ENCODE data around the gene ADGRV1.
"Not testable (repeated sequence)": the region's sequence is repeated elsewhere in the genome, so short reads cannot be mapped to it uniquely, and the experiment has no call there.

Gene ADGRV1

GRCh38 chr5:90555666-90556065 is 2.9 kb upstream of the ADGRV1 start:
- Mint-ChIP-seq H3K9me3 (no peaks in the 10 kb centered on the region), H3K36me3 (ENCODE audit: insufficient read depth) (no peaks in the 10 kb centered on the region), H3K4me3 (no peak overlapping the region), H3K4me1 (peaks cover 8% of the 10 kb centered on the region), H3K27ac (ENCODE audit: low read depth) (no peak overlapping the region), H3K27me3 (peaks cover 98% of the 10 kb centered on the region)
- no peak for DNase-seq (ENCODE audit: low spot score in 2 of 2)
- no peak for ATAC-seq (replicated peaks; ENCODE audit: extremely low read depth, poor library complexity, severe bottlenecking)

- Mint-ChIP-seq H3K4me3 (no peak overlapping the region), H3K36me3 (ENCODE audit: insufficient read depth) (no peaks in the 10 kb centered on the region), H3K27ac (ENCODE audit: low read depth) (no peak overlapping the region), H3K9me3 (no peaks in the 10 kb centered on the region), H3K4me1 (peaks cover 8% of the 10 kb centered on the region), H3K27me3 (peaks cover 92% of the 10 kb centered on the region)
- ATAC-seq (replicated peaks; ENCODE audit: extremely low read depth, poor library complexity, severe bottlenecking), result no peak
- no peak for DNase-seq (ENCODE audit: low spot score in 2 of 2)
These were observed 1.2 kb upstream of the ADGRV1 start for GRCh38 chr5:90557391-90557790.

GRCh38 chr5:90557871-90558270 is 726 bp upstream of the ADGRV1 start:
- peaks cover 92% of the 10 kb centered on the region for H3K27me3 Mint-ChIP-seq

GRCh38 chr5:90560771-90561170 is 2.2 kb downstream of the ADGRV1 start:
- DNase-seq (ENCODE audit: low spot score in 2 of 2) (no peak), ATAC-seq (replicated peaks; ENCODE audit: extremely low read depth, poor library complexity, severe bottlenecking) (no peak)
- H3K4me3 Mint-ChIP-seq, result no peak overlapping the region
- peaks cover 8% of the 10 kb centered on the region for H3K4me1 Mint-ChIP-seq
- peaks cover 91% of the 10 kb centered on the region for H3K27me3 Mint-ChIP-seq
- H3K36me3 Mint-ChIP-seq (ENCODE audit: insufficient read depth), result no peaks in the 10 kb centered on the region
- H3K27ac Mint-ChIP-seq (ENCODE audit: low read depth), result no peak overlapping the region
- peaks cover 11% of the 10 kb centered on the region for H3K9me3 Mint-ChIP-seq

More at GRCh38 chr5:90557871-90558270, 726 bp upstream of the ADGRV1 start:
- Mint-ChIP-seq H3K9me3 (no peaks in the 10 kb centered on the region), H3K4me1 (peaks cover 8% of the 10 kb centered on the region), H3K27ac (ENCODE audit: low read depth) (no peak overlapping the region), H3K4me3 (peak overlapping the region; percentile 37), H3K36me3 (ENCODE audit: insufficient read depth) (no peaks in the 10 kb centered on the region)
- ATAC-seq (replicated peaks; ENCODE audit: extremely low read depth, poor library complexity, severe bottlenecking) (no peak), DNase-seq (ENCODE audit: low spot score in 2 of 2) (no peak)

GRCh38 chr5:90561766-90562165 is 3.2 kb downstream of the ADGRV1 start:
- H3K4me3 Mint-ChIP-seq, result no peak overlapping the region
- no peak for ATAC-seq (replicated peaks; ENCODE audit: extremely low read depth, poor library complexity, severe bottlenecking)

GRCh38 chr5:90562341-90562740 is 3.7 kb downstream of the ADGRV1 start:
- H3K9me3 Mint-ChIP-seq, result peaks cover 11% of the 10 kb centered on the region
- no peaks in the 10 kb centered on the region for H3K36me3 Mint-ChIP-seq (ENCODE audit: insufficient read depth)
- H3K4me3 Mint-ChIP-seq, result no peak overlapping the region
- peaks cover 80% of the 10 kb centered on the region for H3K27me3 Mint-ChIP-seq
- H3K27ac Mint-ChIP-seq (ENCODE audit: low read depth), result no peak overlapping the region
- H3K4me1 Mint-ChIP-seq, result peaks cover 8% of the 10 kb centered on the region
- DNase-seq (ENCODE audit: low spot score in 2 of 2) (no peak), ATAC-seq (replicated peaks; ENCODE audit: extremely low read depth, poor library complexity, severe bottlenecking) (no peak)

More at GRCh38 chr5:90561766-90562165, 3.2 kb downstream of the ADGRV1 start:
- H3K9me3 Mint-ChIP-seq, result peaks cover 11% of the 10 kb centered on the region
- H3K27me3 Mint-ChIP-seq, result peaks cover 82% of the 10 kb centered on the region
- DNase-seq (ENCODE audit: low spot score in 2 of 2), result no peak
- H3K4me1 Mint-ChIP-seq, result peaks cover 8% of the 10 kb centered on the region
- H3K27ac Mint-ChIP-seq (ENCODE audit: low read depth), result no peak overlapping the region
- no peaks in the 10 kb centered on the region for H3K36me3 Mint-ChIP-seq (ENCODE audit: insufficient read depth)

- Mint-ChIP-seq H3K4me1 (peaks cover 6% of the 10 kb centered on the region), H3K36me3 (ENCODE audit: insufficient read depth) (no peaks in the 10 kb centered on the region), H3K9me3 (peaks cover 11% of the 10 kb centered on the region), H3K27ac (ENCODE audit: low read depth) (no peak overlapping the region), H3K27me3 (peaks cover 80% of the 10 kb centered on the region), H3K4me3 (no peak overlapping the region)
- no peak for ATAC-seq (replicated peaks; ENCODE audit: extremely low read depth, poor library complexity, severe bottlenecking)
- no peak for DNase-seq (ENCODE audit: low spot score in 2 of 2)
These were observed 4.5 kb downstream of the ADGRV1 start for GRCh38 chr5:90563108-90563507.

GRCh38 chr5:90565491-90565890 is 6.9 kb downstream of the ADGRV1 start:
- Mint-ChIP-seq H3K4me3 (no peak overlapping the region), H3K9me3 (peaks cover 11% of the 10 kb centered on the region), H3K27ac (ENCODE audit: low read depth) (no peak overlapping the region), H3K4me1 (no peaks in the 10 kb centered on the region), H3K36me3 (ENCODE audit: insufficient read depth) (no peaks in the 10 kb centered on the region), H3K27me3 (peaks cover 76% of the 10 kb centered on the region)
- ATAC-seq (replicated peaks; ENCODE audit: extremely low read depth, poor library complexity, severe bottlenecking), result no peak
- no peak for DNase-seq (ENCODE audit: low spot score in 2 of 2)

GRCh38 chr5:90569084-90569483 is 10.5 kb downstream of the ADGRV1 start:
- Mint-ChIP-seq H3K27me3 (peaks cover 75% of the 10 kb centered on the region), H3K4me1 (no peaks in the 10 kb centered on the region), H3K4me3 (no peak overlapping the region), H3K9me3 (peaks cover 9% of the 10 kb centered on the region), H3K27ac (ENCODE audit: low read depth) (no peak overlapping the region), H3K36me3 (ENCODE audit: insufficient read depth) (no peaks in the 10 kb centered on the region)
- DNase-seq (ENCODE audit: low spot score in 2 of 2) (no peak), ATAC-seq (replicated peaks; ENCODE audit: extremely low read depth, poor library complexity, severe bottlenecking) (no peak)

- Mint-ChIP-seq H3K9me3 (peaks cover 4% of the 10 kb centered on the region), H3K27me3 (peaks cover 65% of the 10 kb centered on the region), H3K36me3 (ENCODE audit: insufficient read depth) (no peaks in the 10 kb centered on the region), H3K4me1 (no peaks in the 10 kb centered on the region), H3K4me3 (no peak overlapping the region), H3K27ac (ENCODE audit: low read depth) (no peak overlapping the region)
- DNase-seq (ENCODE audit: low spot score in 2 of 2) (no peak), ATAC-seq (replicated peaks; ENCODE audit: extremely low read depth, poor library complexity, severe bottlenecking) (no peak)
These were observed 11.4 kb downstream of the ADGRV1 start for GRCh38 chr5:90570034-90570433.

GRCh38 chr5:90571147-90571773 is 12.7 kb downstream of the ADGRV1 start:
- no peak overlapping the region for H3K4me3 Mint-ChIP-seq
- H3K9me3 Mint-ChIP-seq, result no peaks in the 10 kb centered on the region
- peaks cover 58% of the 10 kb centered on the region for H3K27me3 Mint-ChIP-seq
- no peaks in the 10 kb centered on the region for H3K4me1 Mint-ChIP-seq
- no peak for DNase-seq (ENCODE audit: low spot score in 2 of 2)
- no peak for ATAC-seq (replicated peaks; ENCODE audit: extremely low read depth, poor library complexity, severe bottlenecking)
- no peak overlapping the region for H3K27ac Mint-ChIP-seq (ENCODE audit: low read depth)
- peaks cover 2% of the 10 kb centered on the region for H3K36me3 Mint-ChIP-seq (ENCODE audit: insufficient read depth)

- peaks cover 16% of the 10 kb centered on the region for H3K9me3 Mint-ChIP-seq
- H3K27ac Mint-ChIP-seq (ENCODE audit: low read depth), result no peak overlapping the region
- H3K27me3 Mint-ChIP-seq, result peaks cover 56% of the 10 kb centered on the region
- no peak overlapping the region for H3K4me3 Mint-ChIP-seq
- H3K4me1 Mint-ChIP-seq, result no peaks in the 10 kb centered on the region
- H3K36me3 Mint-ChIP-seq (ENCODE audit: insufficient read depth), result peaks cover 3% of the 10 kb centered on the region
- ATAC-seq (replicated peaks; ENCODE audit: extremely low read depth, poor library complexity, severe bottlenecking), result no peak
- DNase-seq (ENCODE audit: low spot score in 2 of 2), result no peak
These were observed 17.1 kb downstream of the ADGRV1 start for GRCh38 chr5:90575712-90576111.

GRCh38 chr5:90576566-90576965 is 18.0 kb downstream of the ADGRV1 start:
- not testable (repeated sequence) for ATAC-seq (replicated peaks; ENCODE audit: extremely low read depth, poor library complexity, severe bottlenecking); H3K4me1 Mint-ChIP-seq; H3K4me3 Mint-ChIP-seq; H3K36me3 Mint-ChIP-seq (ENCODE audit: insufficient read depth); H3K27ac Mint-ChIP-seq (ENCODE audit: low read depth); DNase-seq (ENCODE audit: low spot score in 2 of 2)
- peaks cover 16% of the 10 kb centered on the region for H3K9me3 Mint-ChIP-seq
- H3K27me3 Mint-ChIP-seq, result peaks cover 52% of the 10 kb centered on the region

All from central memory CD8-positive, alpha-beta T cell (primary cell).